Fibroblast of gingiva (primary cell): ENCODE data around the gene TGFBR2.

ENCODE experiments used
- DNase-seq: peaks from one replicate; pipeline ENCODE4 v3.0.0-alpha.2; 2011; ENCODE audit warnings: low read depth

Gene TGFBR2

DNA sequence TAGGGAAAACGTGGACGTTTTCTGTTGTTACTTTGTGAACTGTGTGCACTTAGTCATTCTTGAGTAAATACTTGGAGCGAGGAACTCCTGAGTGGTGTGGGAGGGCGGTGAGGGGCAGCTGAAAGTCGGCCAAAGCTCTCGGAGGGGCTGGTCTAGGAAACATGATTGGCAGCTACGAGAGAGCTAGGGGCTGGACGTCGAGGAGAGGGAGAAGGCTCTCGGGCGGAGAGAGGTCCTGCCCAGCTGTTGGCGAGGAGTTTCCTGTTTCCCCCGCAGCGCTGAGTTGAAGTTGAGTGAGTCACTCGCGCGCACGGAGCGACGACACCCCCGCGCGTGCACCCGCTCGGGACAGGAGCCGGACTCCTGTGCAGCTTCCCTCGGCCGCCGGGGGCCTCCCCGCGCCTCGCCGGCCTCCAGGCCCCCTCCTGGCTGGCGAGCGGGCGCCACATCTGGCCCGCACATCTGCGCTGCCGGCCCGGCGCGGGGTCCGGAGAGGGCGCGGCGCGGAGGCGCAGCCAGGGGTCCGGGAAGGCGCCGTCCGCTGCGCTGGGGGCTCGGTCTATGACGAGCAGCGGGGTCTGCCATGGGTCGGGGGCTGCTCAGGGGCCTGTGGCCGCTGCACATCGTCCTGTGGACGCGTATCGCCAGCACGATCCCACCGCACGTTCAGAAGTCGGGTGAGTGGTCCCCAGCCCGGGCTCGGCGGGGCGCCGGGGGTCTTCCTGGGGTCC is at the start of gene TGFBR2:
Gene TGFBR2, plus strand, starts transcription at position 301 of the 731 bp plus-strand sequence. Its CDS starts 283 bp downstream, at position 584.
- DNase-seq = peak; percentile 99

DNA sequence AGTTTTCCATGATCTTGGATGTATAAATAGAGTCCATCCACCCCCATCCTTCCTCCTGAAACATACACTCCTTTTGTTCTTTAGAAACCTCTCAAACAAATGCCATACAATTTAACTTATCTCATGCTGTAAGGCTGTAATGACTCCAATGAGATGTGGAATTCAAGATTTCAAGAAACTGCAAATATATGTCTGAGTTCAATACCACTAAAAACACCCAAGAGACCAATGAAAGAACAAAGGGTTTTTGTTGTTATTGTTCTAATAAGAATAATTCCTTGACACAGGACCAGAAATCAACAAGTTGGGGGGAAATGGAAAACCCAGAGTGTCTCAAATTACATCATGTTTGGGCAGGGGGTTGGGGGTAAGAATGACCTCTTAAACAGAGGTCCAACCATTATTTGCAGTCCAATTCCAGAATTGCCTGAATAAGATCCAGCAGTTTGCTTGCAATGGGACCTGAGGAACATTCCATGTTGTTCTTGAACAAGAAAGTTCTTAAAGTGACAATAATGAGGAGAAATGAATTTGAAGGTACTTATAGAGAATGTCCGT is 48.6 kb upstream of the TGFBR2 start:
- DNase-seq = no peak

DNA sequence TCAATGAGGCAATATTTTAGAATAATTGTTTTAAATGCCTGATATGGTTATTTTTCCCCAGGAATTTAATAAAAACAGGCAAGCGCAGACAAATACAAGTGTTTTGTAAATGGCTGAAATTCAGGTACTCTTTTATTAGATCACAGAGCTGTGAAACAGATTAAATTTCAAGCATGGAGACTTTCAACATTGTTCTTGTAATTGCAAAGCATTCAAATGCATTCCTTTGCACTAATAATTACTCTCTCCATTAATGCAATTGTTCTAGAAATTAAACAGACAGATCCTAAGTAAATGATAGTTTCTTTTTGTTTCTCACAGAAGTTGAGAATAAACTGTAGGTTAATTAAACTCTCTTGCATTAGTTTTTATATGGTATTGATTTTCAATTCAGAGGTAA is 42.4 kb upstream of the TGFBR2 start:
- DNase-seq = no peak

DNA sequence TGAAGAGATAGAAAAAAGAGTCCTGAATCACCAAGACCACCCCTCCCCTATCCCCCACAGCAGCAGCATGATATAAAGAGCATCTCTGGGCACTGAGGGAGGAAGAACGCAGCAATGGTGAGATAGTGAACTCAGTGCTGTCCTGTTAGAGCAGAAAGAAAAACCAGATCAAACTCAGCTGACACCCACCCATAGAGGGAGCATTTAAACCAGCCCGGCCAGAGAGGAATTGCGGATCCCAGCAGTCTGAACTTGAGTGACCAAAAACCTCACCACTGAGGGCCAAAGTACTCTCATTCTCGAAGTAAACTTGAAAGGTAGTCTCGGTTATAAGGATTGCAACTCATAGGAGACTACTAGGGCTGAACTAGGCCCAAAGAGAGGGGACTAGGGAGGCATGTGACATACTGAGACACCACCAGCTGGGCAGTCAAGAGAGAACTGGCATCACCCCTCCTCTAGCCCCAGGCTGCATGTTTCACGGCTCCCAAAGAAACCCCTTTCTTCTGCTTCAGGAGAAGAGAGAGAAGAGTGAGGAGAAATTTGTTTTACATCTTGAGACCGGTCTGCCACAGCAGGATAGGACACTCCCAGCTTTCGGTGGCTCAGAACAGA is 39.2 kb upstream of the TGFBR2 start:
- no peak for DNase-seq

DNA sequence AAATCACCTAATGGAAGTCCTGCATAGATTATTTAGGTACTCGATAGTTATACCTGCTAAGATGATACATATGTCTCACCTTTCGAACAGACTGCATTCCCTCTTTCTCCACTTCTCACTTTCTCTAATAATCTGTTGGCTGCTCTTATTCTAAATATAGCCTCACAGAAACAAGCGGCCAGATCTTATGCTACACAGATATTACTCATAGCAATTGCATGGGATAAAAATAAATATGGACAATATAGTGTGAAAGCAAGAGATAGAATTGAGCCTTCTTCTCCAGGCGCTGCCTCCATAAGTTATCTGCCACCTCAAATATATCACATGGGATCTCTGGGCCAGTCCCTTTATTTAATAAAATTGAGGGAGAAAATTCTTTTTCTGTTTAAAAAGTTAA is 29.5 kb upstream of the TGFBR2 start:
- no peak for DNase-seq

DNA sequence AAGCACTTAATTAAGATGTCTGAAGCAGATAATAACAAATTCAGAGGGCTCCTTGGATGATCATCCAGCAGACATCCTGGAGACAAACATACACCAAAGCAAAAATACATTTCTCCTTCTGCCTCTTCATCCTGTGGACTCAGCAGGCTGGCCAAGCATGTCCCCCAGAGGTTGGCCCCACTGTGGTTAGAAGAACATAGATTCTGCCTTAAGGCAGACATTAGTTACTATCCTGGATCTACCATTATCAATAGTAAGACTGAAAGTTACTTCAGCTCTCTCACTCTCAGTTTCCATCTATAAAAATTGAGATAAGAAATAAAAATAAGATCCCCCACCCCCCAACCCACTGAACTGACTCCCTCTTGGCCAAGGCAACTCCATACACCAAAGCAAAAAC is 28.6 kb upstream of the TGFBR2 start:
- DNase-seq = no peak

DNA sequence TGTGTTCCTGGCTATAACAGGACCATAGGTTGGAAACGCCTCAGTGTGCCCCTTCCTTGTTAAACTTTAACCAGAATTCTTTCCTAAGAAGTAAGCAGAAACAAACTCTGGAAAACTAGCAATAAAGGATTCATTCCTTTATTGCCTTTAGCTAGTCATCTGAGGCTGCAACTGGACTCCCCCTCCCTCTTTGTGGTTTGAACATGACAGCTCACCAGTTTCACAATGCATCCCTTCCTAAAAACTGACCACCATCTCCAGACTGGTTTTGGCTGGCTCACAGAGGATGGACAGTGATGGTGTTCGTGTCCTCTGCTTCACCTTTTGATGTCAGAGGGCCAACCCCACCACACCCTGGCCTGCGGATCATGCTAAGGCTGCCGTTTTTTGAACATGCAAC is 27.9 kb upstream of the TGFBR2 start:
- DNase-seq = peak; percentile 85

DNA sequence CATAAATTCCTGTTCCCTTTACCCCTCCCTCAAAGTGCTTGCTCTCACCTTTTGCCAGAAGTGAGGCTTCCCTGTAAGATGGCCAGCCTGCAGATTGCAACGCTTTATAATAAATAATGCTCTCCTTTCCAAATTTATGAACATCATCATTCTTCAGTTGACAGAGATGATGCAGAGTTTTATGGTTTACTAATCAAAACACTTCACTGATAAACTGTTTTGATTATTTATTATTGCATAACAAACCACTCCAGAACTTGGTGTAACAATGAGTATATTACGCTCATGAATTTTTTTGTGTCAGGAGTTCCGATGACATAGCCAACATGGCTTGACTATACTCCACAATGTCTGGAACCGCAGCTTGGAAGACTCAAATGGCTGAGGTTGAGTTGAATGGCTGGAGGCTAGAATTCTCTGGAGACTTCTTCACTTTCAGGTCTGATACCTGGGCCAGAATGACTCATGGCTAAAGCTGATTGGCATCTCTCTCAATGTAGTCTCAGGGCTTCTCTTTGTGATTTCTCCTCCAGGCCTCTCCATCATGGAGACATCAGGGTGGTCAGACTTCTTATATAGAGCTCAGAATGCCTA is 27.3 kb upstream of the TGFBR2 start:
- no peak for DNase-seq

DNA sequence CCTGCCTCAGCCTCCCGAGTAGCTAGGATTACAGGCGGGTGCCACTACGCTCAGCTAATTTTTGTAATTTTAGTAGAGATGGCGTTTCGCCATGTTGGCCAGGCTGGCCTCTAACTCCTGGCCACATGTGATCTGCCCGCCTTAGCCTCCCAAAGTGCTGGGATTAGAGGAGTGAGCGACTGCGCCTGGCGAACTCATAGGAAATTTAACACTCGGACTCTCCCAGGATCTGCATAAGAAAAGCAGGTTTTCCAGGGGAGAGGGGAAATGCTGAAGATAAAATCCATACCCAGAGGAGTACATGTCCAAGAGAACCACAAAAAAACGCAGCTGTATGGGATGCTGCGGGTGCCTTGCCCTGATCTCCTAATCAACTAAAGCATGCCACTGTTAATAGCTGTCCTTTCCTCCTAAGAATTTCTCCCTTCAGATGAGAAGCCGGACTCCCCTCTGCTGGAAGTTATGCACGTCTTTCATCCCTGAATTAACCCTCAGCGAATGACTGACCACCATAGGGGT is 25.3 kb upstream of the TGFBR2 start:
- DNase-seq = no peak

DNA sequence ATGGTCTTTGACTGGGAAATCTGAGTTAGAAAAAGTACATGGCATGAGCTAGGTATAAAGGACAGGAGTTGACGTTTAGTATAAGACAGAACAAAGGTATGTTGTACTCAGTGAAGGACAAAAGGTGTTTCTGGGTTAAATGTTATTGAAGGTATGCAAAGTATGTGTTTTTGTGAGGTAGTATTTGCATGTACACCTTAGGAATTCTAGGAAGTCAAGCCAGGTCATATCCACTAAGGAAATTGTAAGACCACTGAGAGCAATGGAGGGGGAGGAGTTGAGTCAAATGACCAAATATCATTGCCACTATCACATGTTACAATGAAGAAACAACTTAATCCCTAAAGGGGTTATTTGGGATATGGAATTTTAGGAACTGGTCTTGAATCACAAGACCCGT is 24.4 kb upstream of the TGFBR2 start:
- DNase-seq = no peak

DNA sequence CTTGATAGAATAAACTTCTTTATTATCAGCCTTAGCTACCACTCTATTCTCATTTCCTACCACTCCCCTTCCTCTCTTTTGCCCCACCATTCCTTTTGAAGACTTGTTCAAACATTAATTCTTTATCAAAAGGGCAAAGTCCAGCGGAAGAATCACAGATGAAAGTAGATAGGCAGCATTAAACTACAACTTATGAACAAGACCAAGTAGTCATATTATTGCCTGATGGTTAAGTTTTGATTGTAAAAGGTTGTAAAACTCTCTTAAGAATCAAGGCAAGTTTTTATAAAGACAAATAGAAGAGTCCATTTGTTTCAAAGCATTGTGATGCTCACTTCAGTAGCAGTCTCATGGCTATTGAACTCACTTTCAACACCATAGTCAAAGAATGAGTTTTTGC is 22.4 kb upstream of the TGFBR2 start:
- no peak for DNase-seq

DNA sequence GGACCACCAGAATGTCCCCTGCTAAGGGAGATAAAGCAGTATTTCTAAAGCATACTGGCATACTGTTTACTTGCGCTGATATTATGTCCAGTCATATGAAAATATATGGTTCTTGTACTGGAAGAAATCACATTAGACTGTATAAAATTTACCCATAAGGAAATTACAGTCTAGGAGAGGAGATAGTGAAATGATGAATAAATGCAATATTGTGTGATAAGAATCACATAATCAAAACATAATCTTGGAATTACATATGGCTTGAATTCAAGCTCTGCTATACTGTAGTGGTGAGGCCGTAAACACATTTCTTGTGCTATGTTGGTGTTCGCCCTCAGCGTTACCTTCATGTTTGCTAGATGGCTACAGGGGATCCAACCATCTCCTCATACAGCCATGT is 20.7 kb upstream of the TGFBR2 start:
- no peak for DNase-seq

DNA sequence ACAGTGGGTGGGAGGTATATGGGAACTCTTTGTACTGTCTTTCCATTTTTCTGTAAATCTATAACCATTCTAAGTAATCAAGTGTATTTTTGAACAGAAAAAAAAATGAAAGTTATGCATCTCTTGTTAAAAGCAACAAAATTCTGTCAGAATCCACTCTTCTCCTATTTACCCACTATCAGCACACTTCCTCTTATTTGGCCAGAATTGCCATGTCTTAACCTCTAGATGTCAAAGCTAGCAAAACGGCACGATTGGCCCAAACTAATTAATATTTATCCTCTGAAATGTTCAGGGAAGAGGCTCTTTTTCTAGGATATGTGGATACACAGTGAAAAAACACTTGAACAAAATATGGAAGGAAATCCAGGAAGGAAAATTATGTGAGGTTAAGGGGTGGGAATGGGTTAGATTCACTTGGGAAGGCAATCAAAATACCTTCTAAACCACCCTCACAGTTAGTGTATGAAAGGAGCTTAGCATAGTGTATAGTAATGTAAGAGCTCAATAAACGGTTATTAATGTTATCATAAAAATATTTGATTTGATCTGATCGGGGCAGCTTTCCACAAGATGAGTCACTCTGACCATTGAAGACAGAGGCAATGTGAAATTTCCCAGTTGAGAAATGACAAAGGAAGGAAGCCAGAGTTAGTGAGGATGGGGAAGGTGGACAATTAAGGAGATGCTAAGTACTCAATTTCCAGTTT is 20.1 kb upstream of the TGFBR2 start:
- DNase-seq = no peak

DNA sequence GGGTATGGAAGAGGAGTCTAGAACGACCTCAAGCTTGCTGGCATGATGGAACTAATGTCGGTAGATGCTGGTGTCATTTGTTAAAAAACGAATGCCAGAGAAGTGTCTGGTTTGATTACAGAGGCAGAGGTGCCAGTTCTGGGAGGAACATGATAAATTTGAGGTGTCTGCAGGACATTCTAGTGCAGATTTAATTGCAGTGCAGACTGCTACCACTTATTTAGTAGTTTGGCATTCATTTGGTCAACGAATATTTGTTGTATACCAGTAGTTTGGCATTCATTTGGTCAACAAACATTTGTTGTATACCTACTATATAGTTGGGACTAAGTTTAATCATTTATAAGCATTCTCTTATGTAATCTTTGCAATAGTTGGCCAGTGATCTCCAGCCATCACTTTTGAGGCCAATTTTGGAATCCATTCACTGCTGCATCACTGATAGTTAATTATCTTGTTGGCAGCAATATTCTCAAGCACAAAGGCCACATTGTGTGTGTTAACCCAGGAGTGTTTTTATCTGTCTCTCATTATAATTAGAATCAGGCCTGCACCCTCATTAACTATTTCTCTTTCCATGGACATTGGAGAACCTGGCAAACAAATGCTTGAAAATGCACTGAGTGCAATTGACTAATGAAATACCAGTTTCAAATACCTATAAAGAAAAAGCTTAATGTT is 19.5 kb upstream of the TGFBR2 start:
- no peak for DNase-seq

DNA sequence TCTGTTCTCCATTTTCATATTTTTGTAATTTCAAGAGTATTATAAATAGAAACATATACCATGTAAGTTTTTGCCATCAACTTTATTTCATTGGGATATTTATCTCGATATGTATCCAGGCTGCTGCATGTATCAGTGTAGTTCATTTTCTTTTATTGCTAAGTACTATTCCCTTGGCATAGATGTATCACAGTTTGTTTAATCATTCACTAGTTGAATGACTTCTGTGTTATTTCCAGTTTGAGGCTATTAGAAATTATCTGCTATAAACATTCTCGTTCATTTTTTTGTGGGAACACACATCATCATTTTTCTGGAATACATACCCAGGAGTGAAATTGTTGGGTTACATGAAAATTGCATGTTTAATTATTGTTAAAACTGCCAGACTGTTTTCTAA is 18.5 kb upstream of the TGFBR2 start:
- no peak for DNase-seq

DNA sequence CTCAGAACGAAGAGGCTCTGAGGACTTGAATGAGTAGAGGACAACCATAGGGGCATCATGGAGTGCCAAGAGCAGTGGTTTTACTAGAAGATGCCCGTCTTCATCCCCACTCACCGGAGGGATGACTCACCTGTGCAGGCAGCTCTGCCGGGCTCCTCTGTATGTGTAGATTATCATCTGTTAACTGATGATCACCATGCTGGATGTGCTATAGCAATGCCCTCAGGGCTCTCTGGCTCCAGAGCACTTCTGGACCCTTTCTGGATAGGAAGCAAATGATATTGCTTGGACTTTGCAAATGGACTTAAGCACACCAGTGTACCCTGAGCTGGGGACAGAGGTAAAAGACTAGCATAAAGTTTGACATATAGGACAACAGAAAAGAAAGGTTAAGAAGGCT is 10.2 kb upstream of the TGFBR2 start:
- DNase-seq = no peak

DNA sequence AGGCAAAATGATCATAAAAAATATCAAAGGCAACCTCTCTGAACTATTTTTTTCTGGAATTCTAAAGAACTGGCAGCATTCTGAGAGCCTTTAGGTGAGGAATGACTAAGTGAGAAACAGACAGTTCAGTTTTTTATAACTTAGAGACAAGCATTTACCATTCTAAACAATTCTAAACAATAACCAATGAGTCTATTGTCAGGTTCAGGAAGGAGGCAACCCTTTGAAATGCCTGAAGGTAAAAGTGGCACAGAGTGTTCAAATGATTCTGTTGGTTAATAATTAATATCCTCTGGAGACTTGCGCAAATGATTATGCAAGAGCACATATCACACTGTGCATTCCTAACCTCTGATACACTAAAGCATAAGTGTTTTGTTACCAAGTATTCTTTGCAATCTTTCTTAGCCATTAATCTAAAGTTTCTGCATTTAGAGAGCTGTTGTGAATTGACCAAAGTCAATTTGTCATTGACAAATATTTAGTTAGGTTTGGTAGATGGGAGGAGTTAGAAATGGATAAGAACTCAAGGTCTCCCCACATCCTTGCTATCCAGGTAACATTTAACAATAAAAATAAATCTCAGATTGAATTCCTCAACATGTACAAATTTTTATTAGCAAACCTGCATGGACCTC is 9.2 kb upstream of the TGFBR2 start:
- DNase-seq = peak; percentile 85

DNA sequence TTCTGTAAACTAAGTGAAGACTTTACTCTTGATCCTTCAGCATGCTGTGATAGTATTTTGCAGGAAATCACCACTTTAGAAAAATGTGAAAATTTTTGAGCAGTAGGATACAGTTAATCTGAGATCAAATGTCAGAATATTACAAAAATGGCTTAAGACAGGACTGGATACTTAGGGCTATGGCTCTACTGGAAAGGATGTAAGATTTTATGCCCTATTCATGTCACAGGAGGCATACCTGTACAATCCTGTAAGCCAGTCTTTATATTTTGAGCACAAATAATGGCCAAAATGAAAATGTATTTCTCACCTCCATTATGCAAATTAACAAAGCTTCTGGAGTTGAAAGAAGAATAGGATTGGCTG is 8.6 kb upstream of the TGFBR2 start:
- DNase-seq = no peak

DNA sequence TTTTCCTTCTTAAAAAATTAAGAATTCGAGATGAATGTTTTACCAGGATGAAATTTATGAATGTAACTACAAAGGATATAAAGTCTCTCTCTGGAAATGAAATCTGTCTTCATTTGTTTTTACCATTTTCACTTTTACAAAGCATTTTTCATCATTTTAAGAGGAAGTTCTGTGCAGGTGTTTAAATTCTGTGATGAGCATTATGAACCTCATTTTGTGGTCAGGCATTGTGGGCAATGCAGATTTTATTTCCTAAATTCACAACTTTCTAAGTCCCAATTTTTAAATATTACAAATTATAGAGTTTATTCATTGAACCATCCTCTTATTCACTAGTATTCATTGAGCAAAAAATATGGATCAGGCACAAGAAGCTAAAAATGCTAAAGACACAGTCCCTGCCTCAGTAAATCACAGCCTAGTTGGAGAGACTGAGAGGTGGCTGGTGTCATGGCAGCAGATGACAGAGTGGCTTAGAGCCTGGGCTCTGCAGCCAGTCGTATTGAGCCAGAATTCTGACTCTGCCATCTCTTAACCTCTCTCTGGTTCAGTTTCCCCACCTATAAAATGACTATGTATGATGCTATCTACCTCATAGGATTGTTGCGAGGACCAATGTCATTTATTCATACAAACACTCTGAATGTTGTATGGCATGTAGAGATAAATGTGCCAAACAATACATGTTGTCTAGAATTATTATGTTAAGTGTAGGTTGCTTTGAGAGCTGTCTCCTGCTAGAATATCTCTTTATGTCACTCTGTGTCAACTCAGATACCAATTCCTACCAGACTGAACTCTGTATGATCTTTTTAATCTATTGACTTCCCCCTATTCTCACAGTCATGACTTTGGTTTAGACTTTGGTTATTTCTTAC is 7.5 kb upstream of the TGFBR2 start:
- DNase-seq = no peak

DNA sequence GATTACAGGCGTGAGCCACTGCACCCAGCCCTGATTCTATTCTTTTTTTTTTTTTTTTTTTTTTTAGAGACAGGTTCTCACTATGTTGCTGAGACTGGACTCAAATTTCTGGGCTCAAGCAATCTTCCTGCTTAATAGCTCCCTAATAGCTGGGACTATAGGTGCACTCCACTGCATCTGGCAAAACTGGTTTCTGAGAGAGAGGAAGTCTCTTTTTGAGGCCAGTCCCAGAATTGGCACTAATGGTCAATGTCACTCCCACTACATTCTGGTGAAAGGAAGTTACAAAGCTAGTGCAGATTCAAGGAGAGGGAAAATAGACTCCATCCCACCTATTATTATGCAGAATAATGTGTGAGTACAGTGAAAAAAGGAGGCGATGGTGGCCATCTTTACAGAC is 5.8 kb upstream of the TGFBR2 start:
- DNase-seq = no peak
